H1 (cell line): ENCODE results near the gene INPP5F. TPM values are rescaled to one million over a fixed set of nuclear protein-coding genes. Genes with fewer than 3 reads are reported as not detected.

Experiments
- CTCF ChIA-PET: fragments of 300-600 bp; sonication (Branson Sonifier 250); formaldehyde crosslinking; loops from one replicate; lab custom pipeline; 2021; ENCODE audit not compliant: partially characterized antibody; lab: Charles Lee
- POLR2A ChIA-PET: fragments of 300-600 bp; sonication (Branson Sonifier 250); formaldehyde crosslinking; loops from one replicate; lab custom pipeline; 2021; ENCODE audit warnings: inconsistent platforms; ENCODE audit not compliant: partially characterized antibody; lab: Charles Lee
- DNase-seq, 2 experiments: peaks; one replicate each; pipeline versions ENCODE4 v3.0.0 to v3.0.0-alpha.2; 2010 to 2022; ENCODE audit warnings: low spot score in 2 of 2, low read depth in 1 of 2, mixed read lengths in 1 of 2
- FAIRE-seq: peaks from 2 replicates; lab custom pipeline; 2011; peaks lifted over from hg19 to GRCh38; lab: Jason Lieb, UNC
- H2AFZ ChIP-seq: 2 replicates; pipeline ENCODE4 v1.8.1; 2012; ENCODE audit warnings: low read length, inconsistent platforms
- H2AK5ac ChIP-seq: 2 replicates; pipeline ENCODE4 v1.6.1; 2013; ENCODE audit warnings: low read depth, low read length
- H2BK120ac ChIP-seq: replicated peaks from 2 replicates; pipeline ENCODE3; 2013; ENCODE audit warnings: low read depth, low read length, inconsistent platforms
- H2BK12ac ChIP-seq: 2 replicates; pipeline ENCODE4 v1.6.1; 2013; ENCODE audit warnings: low read depth, low read length
- H2BK15ac ChIP-seq: 2 replicates; pipeline ENCODE4 v1.6.1; 2013; ENCODE audit warnings: low read length
- H2BK20ac ChIP-seq: 2 replicates; pipeline ENCODE4 v1.6.1; 2013; ENCODE audit warnings: low read length
- H2BK5ac ChIP-seq: 2 replicates; pipeline ENCODE4 v1.6.1; 2013; ENCODE audit warnings: low read depth, low read length
- H3K14ac ChIP-seq: 2 replicates; pipeline ENCODE4 v1.6.1; 2013; ENCODE audit warnings: inconsistent platforms; ENCODE audit not compliant: insufficient read length
- H3K18ac ChIP-seq: 2 replicates; pipeline ENCODE4 v1.6.1; 2013; ENCODE audit warnings: low read length; ENCODE audit errors: extremely low read depth
- H3K23ac ChIP-seq: 2 replicates; pipeline ENCODE4 v1.6.1; 2013; ENCODE audit warnings: inconsistent platforms; ENCODE audit not compliant: insufficient read length
- H3K23me2 ChIP-seq: 2 replicates; pipeline ENCODE4 v1.6.1; 2013; ENCODE audit warnings: low read depth, low read length
- H3K27ac ChIP-seq: 2 replicates; pipeline ENCODE4 v1.6.1; 2011; ENCODE audit warnings: low read depth, low read length, inconsistent platforms
- H3K27me3 ChIP-seq, 4 experiments: replicated peaks in 1 of 4; 1 replicate in 1 of 4; 2 replicates in 3 of 4; pipeline versions ENCODE4 v1.6.1 to v1.8.1; 2011 to 2013; ENCODE audit warnings: low read length in 3 of 4, mild to moderate bottlenecking in 3 of 4, inconsistent platforms in 2 of 4, mixed read lengths in 2 of 4, moderate library complexity in 1 of 4; ENCODE audit not compliant: control insufficient read depth in 3 of 4, insufficient read depth in 3 of 4; ENCODE audit errors: extremely low read depth in 1 of 4
- H3K36me3 ChIP-seq, 4 experiments: 2 replicates each; pipeline versions ENCODE4 v1.6.1 to v1.8.1; 2011 to 2013; ENCODE audit warnings: mild to moderate bottlenecking in 4 of 4, low read length in 3 of 4, moderate library complexity in 2 of 4, control low read depth in 1 of 4, inconsistent platforms in 1 of 4; ENCODE audit not compliant: insufficient read depth in 4 of 4, control insufficient read depth in 2 of 4
- H3K4ac ChIP-seq: replicated peaks from 2 replicates; pipeline ENCODE3; 2013; ENCODE audit warnings: low read length, low read depth, mixed read lengths, inconsistent platforms; ENCODE audit not compliant: insufficient read length
- H3K4me1 ChIP-seq, 4 experiments: replicated peaks in 1 of 4; 1 replicate in 1 of 4; 2 replicates in 3 of 4; pipeline versions ENCODE4 v1.6.1 to v1.8.1; 2011 to 2013; ENCODE audit warnings: low read length in 3 of 4, inconsistent platforms in 2 of 4, mixed read lengths in 1 of 4; ENCODE audit not compliant: insufficient read depth in 4 of 4, control insufficient read depth in 3 of 4
- H3K4me2 ChIP-seq, 2 experiments: 2 replicates each; pipeline versions ENCODE4 v1.6.1 to v1.8.1; 2011 to 2013; ENCODE audit warnings: low read depth in 2 of 2, low read length in 2 of 2, control low read depth in 1 of 2, inconsistent platforms in 1 of 2, mild to moderate bottlenecking in 1 of 2; ENCODE audit not compliant: insufficient read depth in 1 of 2
- H3K4me3 ChIP-seq, 4 experiments: fragments of 200-600, 300-600 bp in 1 of 4; sonication (generic), shearing (Covaris generic), sonication (Bioruptor Twin) in 1 of 4; 2 replicates each; pipeline versions ENCODE4 v1.5.1 to v1.8.1; 2011 to 2016; ENCODE audit warnings: low read length in 4 of 4, low read depth in 3 of 4, control low read depth in 2 of 4, inconsistent platforms in 2 of 4, mild to moderate bottlenecking in 2 of 4, mixed read lengths in 1 of 4, moderate library complexity in 1 of 4; ENCODE audit not compliant: insufficient read depth in 2 of 4; ENCODE audit errors: extremely low read depth in 1 of 4
- H3K56ac ChIP-seq: replicated peaks from 2 replicates; pipeline ENCODE3; 2013; ENCODE audit warnings: low read depth, mild to moderate bottlenecking, mixed read lengths, low read length, inconsistent platforms; ENCODE audit not compliant: insufficient read length
- H3K79me1 ChIP-seq: 2 replicates; pipeline ENCODE4 v1.6.1; 2013; ENCODE audit warnings: low read depth, low read length, control low read depth
- H3K79me2 ChIP-seq, 2 experiments: 2 replicates each; pipeline versions ENCODE4 v1.6.1 to v1.8.1; 2012 to 2013; ENCODE audit warnings: low read length in 2 of 2, mild to moderate bottlenecking in 2 of 2, inconsistent platforms in 1 of 2; ENCODE audit not compliant: insufficient read depth in 2 of 2, control insufficient read depth in 1 of 2
- H3K9ac ChIP-seq, 4 experiments: replicated peaks in 1 of 4; 1 replicate in 1 of 4; 2 replicates in 3 of 4; pipeline versions ENCODE4 v1.6.1 to v1.8.1; 2011 to 2013; ENCODE audit warnings: low read depth in 3 of 4, low read length in 3 of 4, control low read depth in 2 of 4, mild to moderate bottlenecking in 2 of 4, moderate library complexity in 2 of 4, inconsistent platforms in 1 of 4; ENCODE audit errors: extremely low read depth in 1 of 4
- H3K9me3 ChIP-seq, 2 experiments: 2 replicates each; pipeline versions ENCODE4 v1.6.1 to v1.8.1; 2012 to 2013; ENCODE audit warnings: mild to moderate bottlenecking in 2 of 2, moderate library complexity in 2 of 2, control low read depth in 1 of 2, inconsistent platforms in 1 of 2, low read depth in 1 of 2, low read length in 1 of 2, mixed read lengths in 1 of 2; ENCODE audit not compliant: insufficient read depth in 2 of 2
- H4K20me1 ChIP-seq, 2 experiments: replicated peaks in 1 of 2; 2 replicates each; pipeline versions ENCODE3 to v1.8.1; 2011 to 2013; ENCODE audit warnings: inconsistent platforms in 2 of 2, low read length in 2 of 2, mild to moderate bottlenecking in 1 of 2; ENCODE audit not compliant: insufficient read depth in 2 of 2, control insufficient read depth in 1 of 2
- H4K5ac ChIP-seq: 2 replicates; pipeline ENCODE4 v1.6.1; 2013; ENCODE audit warnings: low read length, low read depth, mixed read lengths, inconsistent platforms; ENCODE audit not compliant: insufficient read length
- H4K8ac ChIP-seq: 2 replicates; pipeline ENCODE4 v1.8.0; 2013; ENCODE audit warnings: mild to moderate bottlenecking, moderate library complexity, low read length, inconsistent platforms; ENCODE audit not compliant: insufficient read depth; ENCODE audit errors: extremely low read depth
- H4K91ac ChIP-seq: replicated peaks from 2 replicates; pipeline ENCODE3; 2013; ENCODE audit warnings: low read length, mixed read lengths, inconsistent platforms; ENCODE audit not compliant: insufficient read length
- POLR2A ChIP-seq, 2 experiments: IDR thresholded peaks; 1 replicate in 1 of 2; 2 replicates in 1 of 2; pipeline ENCODE4 v1.6.1; 2011; ENCODE audit warnings: low read depth in 2 of 2, low read length in 2 of 2, mild to moderate bottlenecking in 2 of 2; ENCODE audit errors: control extremely low read depth in 1 of 2
- YY1 ChIP-seq: IDR thresholded peaks from 2 replicates; pipeline ENCODE4 v1.6.1; 2011; ENCODE audit warnings: low read depth, mild to moderate bottlenecking, low read length
- WGBS, 2 experiments: shearing (Covaris generic) in 1 of 2; methylation state at CpG; one replicate each; pipeline versions ENCODE4 v1.1.6 to v1.1.7; 2013 to 2015; ENCODE audit warnings: low lambda C conversion rate in 2 of 2, mixed read lengths in 2 of 2, inconsistent platforms in 1 of 2, low coverage in 1 of 2, missing lambda C conversion rate in 1 of 2; ENCODE audit not compliant: insufficient replicate concordance in 2 of 2, insufficient coverage in 1 of 2, insufficient read length in 1 of 2; ENCODE audit errors: extremely low coverage in 1 of 2, missing lambda C conversion rate in 1 of 2; 5-methylcytosine and 5-hydroxymethylcytosine counted together
- polyA plus RNA-seq, 7 experiments: library from polyadenylated mRNA; depleted of rRNA in 3 of 7; stranded (reverse) in 5 of 7; unstranded in 2 of 7; fragments of >200 nt in 5 of 7; fragments of 200-250 nt in 2 of 7; gene quantifications; 1 replicate in 5 of 7; 2 replicates in 1 of 7; 4 replicates in 1 of 7; pipeline versions ENCODE4 v1.2.1 to v1.2.3, GENCODE V29; 2011 to 2013; ENCODE audit warnings: missing spikeins in 2 of 7, mixed read lengths in 2 of 7
- total RNA-seq: library from RNA; stranded (reverse); fragmentation: NEBNext Ultra II Directional; extraction: Animal tissue kit (Norgen Biotek cat#: 25700); gene quantifications from 2 replicates; pipeline ENCODE4 v1.2.1, GENCODE V29; 2021

The INPP5F gene
- total and polyA plus RNA-seq, 2 of the 8 experiments (the other 6 are each of a cell fraction or from before 2014, with no cell fraction given), result 50.1 to 101 TPM

GRCh38 chr10:119827430-119827829 lies 101.6 kb downstream of the INPP5F start:
- Histone ChIP-seq H3K18ac (no peak overlapping the region), H2BK20ac (no peak overlapping the region), H3K23ac (no peak overlapping the region), H3K36me3 (peaks cover 12 to 95% (median 49%) of the 10 kb centered on the region in 4 experiments), H2BK15ac (no peak overlapping the region), H3K9me3 (no peaks in the 10 kb centered on the region), H3K79me2 (no peaks in the 10 kb centered on the region), H2BK12ac (no peak overlapping the region)
- TF ChIP-seq YY1, result no peak
- TF ChIP-seq POLR2A (IDR thresholded peaks at IDR 0.05; ENCODE audit: control extremely low read depth in 1 of 2, low read depth in 2 of 2, low read length in 2 of 2), result peak in 1 of 2 experiments; percentile 5; a peak in 1 of 3 replicates
- TF ChIP-seq, all 59 proteins: peak for 1
- H3K4ac ChIP-seq, result no peak overlapping the region
- no peak overlapping the region for H4K8ac ChIP-seq
- CTCF ChIA-PET, result interaction anchor here (1.1 to 2.9 kb wide), 2 partner anchors 77 to 141 kb away, joined by 3 to 20 read pairs; no protein-coding TSS in a partner anchor
- 83% methylated on average over 4 of the region's 4 CpGs; no CpG with 5 or more reads in 1 of the 2 experiments for WGBS, 2 experiments
- no peak overlapping the region for H3K14ac ChIP-seq
- H3K56ac ChIP-seq, result no peak overlapping the region
- POLR2A ChIA-PET, result interaction anchor here (0.7 to 3.3 kb wide), 8 partner anchors 9 to 153 kb away, joined by 3 to 17 read pairs (median 6); no protein-coding TSS in a partner anchor
- no peak overlapping the region for H2AFZ ChIP-seq
- H3K4me2 ChIP-seq, result no peak overlapping the region
- no peak overlapping the region for H2AK5ac ChIP-seq
- H3K79me1 ChIP-seq, result no peaks in the 10 kb centered on the region
- H3K4me1 ChIP-seq, result no peaks in the 10 kb centered on the region
- H3K4me3 ChIP-seq, result no peak overlapping the region
- H4K20me1 ChIP-seq, result peaks cover 2% of the 10 kb centered on the region in 2 experiments
- H3K27me3 ChIP-seq, result no peaks in the 10 kb centered on the region
- no peak overlapping the region for H4K91ac ChIP-seq
- H3K9ac ChIP-seq, result no peak overlapping the region
- H2BK5ac ChIP-seq, result no peak overlapping the region
- H3K23me2 ChIP-seq, result no peaks in the 10 kb centered on the region
- H4K5ac ChIP-seq, result no peak overlapping the region
- no peak overlapping the region for H3K27ac ChIP-seq
- no peak overlapping the region for H2BK120ac ChIP-seq
- FAIRE-seq (no peak), DNase-seq (no peak)
